Bone marrow (tissue), 2 donors: Measurements from ENCODE around the gene STK10.
"Not testable (repeated sequence)": the region's sequence is repeated elsewhere in the genome, so short reads cannot be mapped to it uniquely, and the experiment has no call there.

Experiments used
- DNase-seq, 2 donors: peaks; one replicate each; lab custom pipeline; 2025; lab: John Stamatoyannopoulos, UW

STK10 gene

DNA sequence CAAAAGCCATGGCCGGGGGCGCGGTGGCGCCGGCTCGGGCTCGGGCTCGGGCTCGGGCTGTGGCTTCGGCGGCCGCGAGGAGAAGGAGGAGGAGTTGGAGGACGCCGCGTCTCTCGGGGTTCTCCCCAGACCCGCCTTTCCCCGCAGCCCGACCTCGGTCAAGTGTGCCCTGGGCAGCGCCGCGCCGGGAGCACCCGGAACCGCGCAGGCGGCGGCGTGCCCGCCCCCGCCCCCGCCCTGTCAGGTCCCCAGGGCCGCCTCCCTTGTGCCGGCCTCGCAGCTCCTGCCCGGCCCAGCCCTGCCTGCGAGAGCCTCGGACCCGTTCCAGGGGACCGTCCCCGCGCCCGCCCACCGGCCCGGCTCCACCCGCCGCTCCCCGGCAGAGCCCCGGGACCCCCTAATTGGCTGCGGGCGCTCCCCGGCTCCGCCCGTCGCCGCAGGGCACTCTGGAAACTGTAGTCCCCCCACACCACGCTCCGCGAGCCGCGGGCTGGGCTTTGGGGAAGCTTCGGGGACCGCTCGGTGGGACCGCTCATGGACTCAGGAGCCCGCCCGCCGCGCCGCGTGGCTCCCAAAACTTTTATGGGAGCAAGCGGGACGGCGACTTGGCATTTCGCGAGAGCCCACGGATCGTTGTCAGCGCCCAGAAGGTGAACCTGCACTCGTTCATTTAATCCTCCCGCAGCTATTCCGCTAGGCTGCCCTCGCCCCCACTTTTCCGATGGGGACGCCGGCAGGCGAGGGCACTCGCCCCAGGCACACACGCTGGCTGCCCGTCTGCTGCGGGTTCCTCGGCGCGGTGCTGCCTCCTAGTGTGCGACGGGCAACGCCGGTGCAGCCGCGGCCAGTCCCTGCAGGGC lies at the start of gene STK10:
TSS of gene STK10 (minus strand) at position 192 of the 860 bp plus-strand sequence. CDS start at position 10, 182 bp downstream.
- DNase-seq: peak; percentile 75 to 97

DNA sequence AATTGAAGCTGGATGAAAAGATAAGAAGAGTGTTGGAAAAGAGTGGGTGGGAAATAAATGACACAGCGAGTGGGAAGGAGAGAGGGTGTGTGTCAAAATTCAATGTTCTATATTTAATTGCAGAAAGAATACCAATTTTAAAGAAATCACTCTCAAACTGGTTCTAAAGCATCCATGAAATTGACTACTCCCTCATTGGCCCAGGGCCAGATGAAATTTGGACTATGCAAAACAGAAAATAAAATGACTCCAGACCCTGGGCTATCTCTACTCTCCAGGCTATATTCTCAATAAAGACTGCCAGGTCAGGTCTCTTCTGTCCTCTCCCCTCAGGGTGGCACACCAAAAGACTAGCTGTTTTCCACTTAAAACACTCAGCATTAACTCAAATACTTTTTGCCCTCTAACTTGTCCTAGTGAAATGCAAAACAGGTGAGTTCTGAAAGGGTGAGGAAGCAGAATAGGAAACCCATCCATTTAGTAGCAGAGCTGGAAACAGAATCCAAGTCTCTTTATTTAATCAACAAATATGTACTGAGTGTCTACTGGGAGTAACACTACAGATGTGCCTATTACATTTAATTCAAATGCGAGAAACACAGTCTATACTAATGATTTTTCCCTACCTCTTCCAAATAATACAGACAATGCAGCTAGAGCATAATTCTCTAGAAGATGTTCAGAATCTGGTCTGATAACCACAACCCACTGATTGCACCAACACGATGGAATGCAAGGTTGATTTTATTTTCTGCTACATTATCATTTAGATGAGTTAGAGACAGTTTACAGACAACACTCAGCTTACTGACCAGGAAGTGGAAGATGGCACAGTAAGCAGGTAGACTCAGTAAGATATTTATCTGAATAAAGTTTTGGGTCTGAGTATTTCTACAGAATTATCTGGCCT lies 48.1 kb upstream of the STK10 start:
- no peak for DNase-seq

DNA sequence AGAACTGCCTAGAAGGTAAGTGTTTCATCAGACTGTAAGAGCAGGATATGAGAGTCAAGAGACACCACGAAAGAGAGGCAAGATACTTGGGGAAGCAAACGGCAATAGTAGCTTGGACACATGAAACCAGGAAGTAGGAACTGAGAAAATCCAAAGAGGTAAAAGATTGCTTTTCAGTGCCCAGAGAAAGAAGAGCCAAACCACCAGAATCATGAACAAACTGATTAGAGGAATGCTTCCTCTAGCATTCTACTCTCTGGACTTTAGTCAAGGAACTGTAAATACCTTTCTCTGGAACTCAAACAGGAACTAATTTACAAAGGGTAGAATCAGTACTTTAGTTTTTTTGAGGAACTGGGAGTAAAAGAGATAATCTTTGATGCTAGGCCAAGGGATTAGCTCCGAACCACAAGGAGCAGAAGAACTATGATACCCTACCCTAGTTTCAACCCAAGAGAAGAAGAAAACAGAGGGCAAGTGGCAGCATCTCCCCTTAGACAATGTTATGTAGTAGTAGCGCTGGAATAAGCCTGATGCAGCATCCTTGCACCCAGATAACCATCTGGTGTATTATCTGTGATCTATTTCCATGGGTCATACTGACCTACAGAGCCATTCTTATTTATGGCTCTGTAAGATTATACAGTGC lies 47.2 kb upstream of the STK10 start:
- no peak for DNase-seq

DNA sequence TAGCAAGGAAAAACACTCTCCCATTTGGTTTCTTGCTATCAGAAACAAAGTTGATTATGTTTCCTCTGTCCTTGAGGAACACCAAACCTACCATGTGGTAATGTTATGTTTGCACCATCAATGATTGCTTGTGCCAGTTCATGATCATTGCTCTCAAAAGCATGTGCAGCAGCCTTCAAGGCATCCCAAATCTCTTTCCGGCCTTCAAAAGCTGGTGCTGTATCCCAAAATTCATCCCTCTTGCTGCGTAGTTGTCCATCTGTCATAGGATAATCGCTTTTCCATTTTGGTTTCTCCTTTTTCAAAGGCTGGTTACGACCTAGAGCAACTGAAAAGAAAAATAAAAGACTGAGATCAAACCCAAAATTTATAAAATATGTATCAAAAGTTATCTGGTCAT lies 46.0 kb upstream of the STK10 start:
- DNase-seq: no peak

DNA sequence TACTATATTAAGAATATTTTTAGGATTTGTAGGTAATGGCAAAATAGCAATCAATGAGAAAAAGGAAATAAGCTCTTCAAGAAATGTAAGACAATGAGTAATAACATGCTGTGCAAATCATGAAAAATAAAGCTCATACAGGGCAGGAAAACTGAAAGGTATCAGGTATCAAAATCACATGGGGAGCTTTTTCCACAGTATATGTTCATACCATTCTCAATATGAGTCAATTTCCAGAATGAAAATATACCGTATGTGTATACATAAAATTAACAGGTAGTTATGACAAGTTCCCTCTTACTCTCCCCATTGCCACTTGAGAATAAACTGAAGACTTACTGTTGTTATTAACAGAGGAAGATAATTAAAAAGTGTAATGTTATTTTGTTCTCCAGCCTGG lies 41.9 kb upstream of the STK10 start:
- no peak for DNase-seq

DNA sequence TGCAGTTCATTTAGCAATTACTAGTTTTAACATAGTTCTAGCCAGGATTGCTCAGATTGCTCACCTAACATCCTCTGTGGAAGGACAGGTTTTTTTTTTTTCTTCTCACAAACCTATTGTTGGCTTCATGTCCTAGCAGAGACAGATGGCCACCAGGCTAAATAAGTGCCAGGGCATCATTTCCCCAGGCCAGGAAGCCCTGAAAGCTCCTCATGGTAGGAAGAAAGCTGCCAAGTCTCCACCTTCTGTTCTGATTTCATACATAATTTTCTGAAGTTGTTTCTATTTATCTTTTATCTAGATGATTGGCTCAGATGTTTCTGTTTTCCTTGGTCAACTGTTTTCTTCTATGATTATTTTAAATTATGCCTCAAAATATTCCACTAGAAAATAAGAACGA lies 37.0 kb upstream of the STK10 start:
- no peak for DNase-seq

DNA sequence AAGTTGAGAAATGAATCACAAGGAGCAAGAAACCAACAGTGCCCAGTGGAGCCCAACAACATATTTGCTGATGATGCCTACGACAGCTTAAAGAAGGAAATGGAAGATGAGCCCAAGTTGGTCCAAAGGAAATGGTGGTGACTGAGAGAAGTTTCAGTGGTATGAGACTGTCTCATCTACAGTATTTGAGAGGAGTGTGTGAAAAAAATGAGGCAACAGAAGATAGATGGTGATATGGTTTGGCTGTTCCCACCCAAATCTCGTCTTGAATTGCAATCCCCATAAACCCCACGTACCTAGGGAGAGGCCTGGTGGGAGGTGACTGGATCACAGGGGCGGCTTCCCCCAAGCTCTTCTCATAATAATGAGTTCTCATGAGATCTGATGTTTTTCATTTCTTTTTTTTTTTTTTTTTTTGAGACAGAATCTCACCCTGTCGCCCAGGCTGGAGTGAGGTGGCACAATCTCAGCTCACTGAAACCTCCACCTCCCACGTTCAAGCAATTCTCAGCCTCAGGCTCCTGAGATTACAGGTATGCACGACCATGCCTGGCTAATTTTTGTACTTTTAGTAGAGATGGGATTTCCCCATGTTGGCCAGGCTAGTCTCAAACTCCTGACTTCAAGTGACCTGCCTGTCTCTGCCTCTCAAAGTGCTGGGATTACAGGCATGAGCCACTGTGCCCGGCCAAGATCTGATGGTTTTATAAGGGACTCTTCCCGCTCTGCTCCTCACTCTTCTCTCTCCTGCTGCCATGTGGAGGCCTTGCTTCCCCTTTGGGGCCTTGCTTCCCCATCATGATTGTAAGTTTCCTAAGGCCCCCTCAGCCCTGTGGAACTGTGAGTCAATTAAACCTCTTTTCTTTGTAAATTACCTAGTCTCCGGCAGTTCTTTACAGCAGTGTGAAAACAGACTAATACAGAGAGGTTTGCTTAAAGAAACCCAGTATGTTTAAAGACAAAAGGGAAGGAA lies 36.2 kb upstream of the STK10 start:
- DNase-seq: no peak

DNA sequence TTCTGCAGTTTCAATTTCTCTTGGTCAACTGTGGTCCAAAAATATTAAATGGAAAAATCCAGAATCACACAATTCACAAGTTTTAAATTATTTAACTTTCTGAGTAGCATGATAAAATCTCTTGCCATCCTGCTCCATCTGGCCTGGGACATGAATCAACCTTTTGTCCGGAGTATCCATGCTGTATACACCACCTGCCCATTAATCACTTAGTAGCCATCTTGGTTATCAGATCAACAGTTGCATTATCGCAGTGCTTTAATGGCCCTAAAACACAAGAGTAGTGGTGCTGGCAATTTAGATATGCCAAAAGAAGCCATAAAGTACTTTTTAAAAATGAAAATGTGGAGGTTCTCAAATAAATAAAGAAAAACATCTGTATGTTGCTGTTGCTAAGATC lies 31.3 kb upstream of the STK10 start:
- DNase-seq: no peak

DNA sequence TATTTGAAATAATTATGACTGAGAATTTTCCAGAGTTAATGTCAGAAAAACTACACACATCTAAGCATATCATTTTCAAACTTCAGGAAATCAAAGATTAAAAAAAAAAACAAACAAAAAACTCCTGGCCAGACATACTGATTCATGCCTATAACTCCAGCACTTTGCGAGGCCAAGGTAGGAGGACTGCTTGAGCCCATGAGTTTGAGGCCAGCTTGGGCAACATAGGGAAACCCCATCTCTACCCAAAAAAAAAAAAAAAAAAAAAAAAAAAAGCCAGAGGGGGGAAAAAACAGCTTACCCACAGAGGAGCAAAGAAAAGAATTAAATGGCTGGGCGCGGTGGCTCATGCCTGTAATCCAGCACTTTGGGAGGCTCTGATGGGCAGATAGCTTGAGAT lies 28.3 kb upstream of the STK10 start:
- no peak for DNase-seq

DNA sequence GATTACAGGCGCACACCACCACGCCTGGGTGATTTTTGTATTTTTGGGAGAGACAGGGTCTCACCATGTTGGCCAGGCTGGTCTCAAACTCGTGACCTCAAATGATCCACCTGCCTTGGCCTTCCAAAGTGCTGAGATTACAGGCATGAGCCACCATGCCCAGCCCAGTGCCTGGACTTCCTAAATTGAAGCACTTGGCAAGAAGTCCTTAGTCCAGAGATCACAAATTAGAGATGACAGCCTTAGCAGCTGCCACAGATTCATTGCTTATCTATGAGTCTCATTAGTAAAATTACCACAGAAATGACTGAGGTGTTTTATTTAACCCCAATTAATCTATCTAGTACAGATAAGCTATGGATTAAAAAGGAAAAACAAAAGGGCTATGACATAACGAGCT lies 25.1 kb upstream of the STK10 start:
- no peak for DNase-seq

DNA sequence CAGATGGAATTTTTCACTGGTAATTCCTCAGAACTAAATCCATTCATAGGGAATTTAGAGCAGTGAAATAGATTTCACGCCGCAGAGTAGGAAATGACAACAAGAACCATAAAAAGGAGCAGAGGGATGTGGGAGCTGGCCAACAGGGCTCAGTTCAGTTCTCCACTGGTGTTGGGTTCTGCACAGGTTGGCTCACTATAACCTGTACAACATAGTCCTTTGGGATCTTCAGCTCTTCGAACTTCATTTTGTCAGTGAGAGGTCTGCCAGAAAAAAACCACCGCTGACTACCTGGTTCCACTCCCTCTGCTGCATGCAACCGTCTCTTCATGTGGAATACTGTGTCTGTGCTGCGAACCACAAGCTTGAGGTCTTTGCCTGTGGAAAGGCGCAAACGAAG lies 23.7 kb upstream of the STK10 start:
- DNase-seq: no peak

DNA sequence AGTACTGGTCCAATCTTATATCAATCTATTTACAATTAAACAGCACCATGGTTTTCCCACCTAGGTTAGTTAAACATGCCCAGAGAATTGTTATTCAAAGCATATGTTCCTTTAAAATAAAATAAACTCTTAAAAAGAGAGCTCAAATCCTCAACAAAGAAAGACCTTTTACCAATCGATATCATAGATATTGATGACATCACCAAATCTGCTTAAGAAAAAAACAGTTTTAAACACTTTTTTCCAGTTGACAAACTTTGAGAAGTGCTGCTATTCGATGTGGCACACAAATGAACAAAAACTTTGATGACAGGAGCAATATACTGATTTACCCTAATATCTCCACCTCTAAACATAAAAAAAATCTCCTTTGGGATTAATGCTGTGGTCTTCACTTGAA lies 21.7 kb upstream of the STK10 start:
- no peak for DNase-seq

DNA sequence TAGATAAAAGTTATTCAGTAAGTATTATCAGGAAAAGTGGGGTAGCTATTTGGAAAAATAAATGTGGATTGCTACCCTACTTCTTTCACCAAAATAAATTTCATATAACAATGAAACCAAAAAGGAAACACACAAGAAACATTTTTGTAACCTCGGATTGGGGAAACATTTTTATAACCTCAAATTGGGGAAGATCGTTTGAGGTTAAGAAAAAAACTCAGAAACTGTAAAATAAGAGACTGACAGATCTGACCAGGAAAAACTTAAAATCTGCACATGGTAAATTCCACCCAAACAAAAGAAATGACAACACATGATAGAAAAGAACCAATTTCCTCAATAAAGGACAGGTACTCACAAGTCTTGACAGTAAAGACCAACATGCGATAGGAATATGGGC lies 19.5 kb upstream of the STK10 start:
- DNase-seq: no peak

DNA sequence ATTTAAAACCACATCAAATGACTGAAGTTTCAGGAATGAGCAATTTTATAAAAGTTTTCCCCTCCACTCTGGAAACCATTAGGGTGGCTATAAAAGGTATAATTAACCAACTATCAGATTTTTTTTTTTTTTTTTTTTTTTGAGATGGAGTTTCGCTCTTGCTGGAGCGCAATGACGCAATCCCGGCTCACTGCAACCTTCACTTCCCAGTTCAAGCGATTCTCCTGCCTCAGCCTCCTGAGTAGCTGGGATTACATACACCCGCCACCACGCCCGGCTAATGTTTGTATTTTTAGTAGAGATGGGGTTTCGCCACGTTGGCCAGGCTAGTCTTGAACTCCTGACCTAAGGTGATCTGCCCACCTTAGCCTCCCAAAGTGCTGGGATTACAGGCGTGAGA lies 18.0 kb upstream of the STK10 start:
- DNase-seq: not testable (repeated sequence)

DNA sequence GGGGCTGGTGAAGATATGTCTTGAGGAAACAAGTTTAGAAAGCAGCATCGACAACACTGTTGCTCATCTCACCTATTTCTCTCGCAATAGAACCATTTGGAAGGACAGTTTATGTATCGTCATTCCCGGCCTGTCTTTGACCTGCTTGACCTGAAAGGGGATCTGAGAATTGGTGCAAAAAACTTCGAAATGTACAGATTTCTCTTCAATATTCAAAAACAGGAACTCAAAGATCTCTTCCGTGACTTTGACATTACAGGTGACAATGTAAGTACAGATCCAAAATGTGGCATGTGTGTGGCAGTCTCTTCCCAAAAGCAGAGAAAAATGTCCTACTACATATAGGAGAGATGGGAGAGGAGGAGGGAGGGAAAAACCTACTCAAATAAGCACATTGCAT lies 12.5 kb upstream of the STK10 start:
- no peak for DNase-seq

DNA sequence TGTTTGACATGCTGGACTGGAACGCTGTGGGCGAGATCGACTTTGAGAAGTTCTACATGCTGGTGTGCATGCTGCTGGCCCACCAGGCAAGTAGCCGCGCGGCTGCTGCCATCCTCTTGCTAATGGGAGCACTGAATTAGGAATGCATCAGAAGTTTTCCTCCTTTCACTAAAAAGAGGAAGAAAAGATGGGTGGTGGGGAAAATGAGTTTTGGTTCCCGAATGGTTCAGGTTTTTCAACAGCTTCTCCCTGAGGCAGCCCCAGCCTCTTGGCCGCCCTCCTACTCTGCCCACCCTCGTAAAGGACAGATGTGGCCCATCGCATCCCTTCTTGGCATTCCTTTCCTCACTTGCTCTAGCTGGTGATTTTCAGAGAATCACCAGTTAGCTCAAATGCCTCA lies 11.4 kb upstream of the STK10 start:
- no peak for DNase-seq

DNA sequence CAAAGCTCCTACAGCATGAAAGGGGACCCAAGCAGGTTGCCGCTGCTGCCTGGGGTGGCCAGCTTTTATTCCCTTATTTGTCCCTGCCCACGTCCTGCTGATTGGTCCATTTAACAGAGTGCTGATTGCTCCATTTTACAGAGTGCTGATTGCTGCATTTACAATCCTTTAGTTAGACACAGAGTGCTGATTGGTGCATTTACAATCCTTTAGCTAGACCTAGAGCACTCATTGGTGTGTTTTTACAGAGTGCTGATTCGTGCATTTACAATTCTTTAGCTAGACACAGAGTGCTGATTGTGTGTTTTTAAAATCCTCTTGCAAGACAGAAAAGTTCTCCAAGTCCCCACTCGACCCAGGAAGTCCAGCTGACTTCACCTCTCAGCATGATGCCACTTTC lies 9.8 kb upstream of the STK10 start:
- not testable (repeated sequence) for DNase-seq

DNA sequence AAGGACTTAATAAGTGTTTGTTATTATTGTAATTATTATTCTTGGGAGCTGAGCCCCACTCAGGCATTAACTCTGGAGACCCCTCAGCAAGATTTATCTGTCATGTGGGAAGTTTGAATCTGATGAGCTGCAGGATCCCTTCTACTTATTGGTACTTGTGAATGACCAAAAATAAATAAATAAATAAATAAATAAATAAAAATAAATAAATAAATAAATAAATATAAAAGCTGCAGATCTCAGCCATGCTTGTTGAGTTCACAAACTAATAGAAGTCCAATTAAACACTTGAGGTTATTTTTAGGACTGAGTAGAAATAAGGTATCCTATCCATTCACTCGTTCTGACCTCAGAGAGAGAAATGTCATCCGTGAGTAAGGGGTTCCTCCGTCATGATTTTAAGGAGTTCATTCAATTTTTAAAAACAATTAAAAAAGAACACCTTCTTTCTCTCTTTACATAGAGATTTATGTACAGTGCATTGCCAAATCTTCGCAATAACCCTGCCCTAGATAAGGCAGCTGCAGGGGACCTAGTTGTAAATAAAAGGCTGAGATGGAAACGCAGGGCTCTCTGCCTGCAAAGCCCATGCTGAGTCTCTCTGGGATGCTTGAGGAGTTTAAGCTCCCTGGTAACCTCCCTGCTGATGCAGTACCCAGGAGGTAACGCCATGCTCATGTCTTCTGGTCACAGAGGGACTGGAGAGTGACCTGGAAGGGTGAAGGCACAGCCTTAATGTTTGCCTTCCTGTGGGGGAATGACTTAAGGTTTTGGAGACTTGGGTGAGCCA lies 7.2 kb upstream of the STK10 start:
- DNase-seq: no peak

DNA sequence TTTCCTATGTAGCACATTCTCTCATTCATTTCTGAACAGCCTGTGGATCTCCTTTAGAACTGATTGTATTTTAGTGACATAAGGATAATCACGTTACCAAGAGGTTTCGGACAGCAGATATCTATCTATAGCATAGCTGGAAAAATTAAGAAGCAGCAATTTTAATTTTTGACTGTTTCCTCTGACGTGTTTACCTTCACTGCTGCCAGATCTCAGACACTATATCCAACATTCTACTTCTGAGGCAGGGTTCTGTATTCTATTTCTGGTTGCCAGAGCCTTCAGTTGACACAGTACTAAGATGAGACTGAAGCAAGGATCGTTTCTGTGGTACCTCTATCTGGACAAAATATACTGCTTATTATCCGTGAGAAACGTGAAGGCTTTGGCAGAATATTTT lies 5.8 kb upstream of the STK10 start, which contains the start of gene EFCAB9:
TSS of gene EFCAB9 (plus strand) at position 301 of the 400 bp plus-strand sequence. CDS start at position 302, 1 bp downstream.
- DNase-seq: no peak

DNA sequence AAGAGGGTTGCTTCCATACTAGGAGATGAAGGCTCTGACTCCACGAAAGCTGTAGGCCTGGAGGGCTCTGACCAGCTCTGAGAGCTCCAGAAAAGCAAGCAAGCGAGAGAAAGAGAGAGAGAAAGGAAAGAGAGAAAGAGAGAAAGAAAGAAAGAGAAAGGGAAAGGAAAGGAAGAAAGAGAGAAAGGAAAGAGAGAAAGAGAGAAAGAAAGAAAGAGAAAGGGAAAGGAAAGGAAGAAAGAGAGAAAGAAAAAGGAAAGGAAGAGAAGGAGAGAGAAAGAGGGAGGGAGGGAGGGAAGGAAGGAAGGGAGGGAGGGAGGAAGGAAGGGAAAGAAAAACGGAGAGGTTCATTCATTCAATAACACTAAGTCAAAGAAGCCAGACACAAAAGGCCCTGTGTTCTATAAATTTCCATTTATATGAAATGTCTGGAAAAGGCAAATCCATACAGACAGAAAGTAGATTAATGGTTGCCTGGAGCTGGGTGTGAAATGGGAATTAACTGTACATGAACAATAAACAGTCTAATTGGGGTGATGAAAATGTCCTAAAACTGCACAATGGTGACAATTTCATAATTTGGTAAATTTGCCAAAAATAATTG lies 1.8 kb upstream of the STK10 start:
- no peak for DNase-seq
